Parathyroid adenoma (tissue), 2 donors: ENCODE data around the gene VIPR2.

Experiments
- H2AFZ ChIP-seq: fragments of 300-600 bp; sonication (generic); one replicate; pipeline ENCODE4 v1.7.0; 2017; ENCODE audit warnings: antibody characterized with exemption, mild to moderate bottlenecking
- H3K27ac ChIP-seq: fragments of 300-600 bp; sonication (generic); one replicate; pipeline ENCODE4 v1.7.0; 2017
- H3K27me3 ChIP-seq: fragments of 300-600 bp; sonication (generic); one replicate; pipeline ENCODE4 v1.7.0; 2017; ENCODE audit warnings: low read length; ENCODE audit not compliant: control insufficient read depth, insufficient read depth
- H3K36me3 ChIP-seq: fragments of 300-600 bp; sonication (generic); one replicate; pipeline ENCODE4 v1.7.0; 2017; ENCODE audit warnings: low read length; ENCODE audit not compliant: control insufficient read depth, insufficient read depth
- H3K4me1 ChIP-seq: fragments of 300-600 bp; sonication (generic); one replicate; pipeline ENCODE4 v1.7.0; 2017; ENCODE audit warnings: control low read depth
- H3K4me2 ChIP-seq: fragments of 300-600 bp; sonication (generic); one replicate; pipeline ENCODE4 v1.7.0; 2017; ENCODE audit warnings: low read length
- H3K4me3 ChIP-seq: fragments of 300-600 bp; sonication (generic); one replicate; pipeline ENCODE4 v1.7.0; 2017; ENCODE audit warnings: low read depth, low read length
- H3K79me2 ChIP-seq: fragments of 300-600 bp; sonication (generic); one replicate; pipeline ENCODE4 v1.7.0; 2017; ENCODE audit warnings: control low read depth
- H3K9ac ChIP-seq: fragments of 300-600 bp; sonication (generic); one replicate; pipeline ENCODE4 v1.7.0; 2017; ENCODE audit warnings: mild to moderate bottlenecking
- H3K9me3 ChIP-seq: fragments of 300-600 bp; sonication (generic); one replicate; pipeline ENCODE4 v1.7.0; 2017; ENCODE audit warnings: low read length; ENCODE audit not compliant: control insufficient read depth
- TF ChIP-seq, protein P1 (sequence below): fragments of 300-600 bp; sonication (generic); IDR thresholded peaks from one replicate; pipeline ENCODE4 v1.7.0; 2017; ENCODE audit warnings: antibody characterized with exemption, mild to moderate bottlenecking
- donor health status: primary hyperparathyroidism.

The VIPR2 gene

GRCh38 chr7:159059629-159060028 is 85.0 kb downstream of the VIPR2 start:
- Histone ChIP-seq H3K4me2 (no peak overlapping the region), H3K4me3 (no peak overlapping the region), H3K79me2 (no peaks in the 10 kb centered on the region), H3K9me3 (no peaks in the 10 kb centered on the region), H3K27ac (no peak overlapping the region), H3K27me3 (no peaks in the 10 kb centered on the region), H3K4me1 (no peaks in the 10 kb centered on the region), H2AFZ (no peak overlapping the region), H3K9ac (no peak overlapping the region), H3K36me3 (no peaks in the 10 kb centered on the region)
- TF ChIP-seq, protein P1, sequence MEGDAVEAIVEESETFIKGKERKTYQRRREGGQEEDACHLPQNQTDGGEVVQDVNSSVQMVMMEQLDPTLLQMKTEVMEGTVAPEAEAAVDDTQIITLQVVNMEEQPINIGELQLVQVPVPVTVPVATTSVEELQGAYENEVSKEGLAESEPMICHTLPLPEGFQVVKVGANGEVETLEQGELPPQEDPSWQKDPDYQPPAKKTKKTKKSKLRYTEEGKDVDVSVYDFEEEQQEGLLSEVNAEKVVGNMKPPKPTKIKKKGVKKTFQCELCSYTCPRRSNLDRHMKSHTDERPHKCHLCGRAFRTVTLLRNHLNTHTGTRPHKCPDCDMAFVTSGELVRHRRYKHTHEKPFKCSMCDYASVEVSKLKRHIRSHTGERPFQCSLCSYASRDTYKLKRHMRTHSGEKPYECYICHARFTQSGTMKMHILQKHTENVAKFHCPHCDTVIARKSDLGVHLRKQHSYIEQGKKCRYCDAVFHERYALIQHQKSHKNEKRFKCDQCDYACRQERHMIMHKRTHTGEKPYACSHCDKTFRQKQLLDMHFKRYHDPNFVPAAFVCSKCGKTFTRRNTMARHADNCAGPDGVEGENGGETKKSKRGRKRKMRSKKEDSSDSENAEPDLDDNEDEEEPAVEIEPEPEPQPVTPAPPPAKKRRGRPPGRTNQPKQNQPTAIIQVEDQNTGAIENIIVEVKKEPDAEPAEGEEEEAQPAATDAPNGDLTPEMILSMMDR: no peak

- H3K27ac ChIP-seq: no peak overlapping the region
- H3K9ac ChIP-seq: no peak overlapping the region
- H2AFZ ChIP-seq: no peak overlapping the region
- no peaks in the 10 kb centered on the region for H3K36me3 ChIP-seq
- TF ChIP-seq, protein P1: no peak
- H3K79me2 ChIP-seq: no peaks in the 10 kb centered on the region
- H3K27me3 ChIP-seq: no peaks in the 10 kb centered on the region
- no peaks in the 10 kb centered on the region for H3K4me1 ChIP-seq
- H3K4me3 ChIP-seq: no peak overlapping the region
- no peak overlapping the region for H3K4me2 ChIP-seq
- no peaks in the 10 kb centered on the region for H3K9me3 ChIP-seq
Observed at GRCh38 chr7:159057647-159058046, 87.0 kb downstream of the VIPR2 start.

DNA sequence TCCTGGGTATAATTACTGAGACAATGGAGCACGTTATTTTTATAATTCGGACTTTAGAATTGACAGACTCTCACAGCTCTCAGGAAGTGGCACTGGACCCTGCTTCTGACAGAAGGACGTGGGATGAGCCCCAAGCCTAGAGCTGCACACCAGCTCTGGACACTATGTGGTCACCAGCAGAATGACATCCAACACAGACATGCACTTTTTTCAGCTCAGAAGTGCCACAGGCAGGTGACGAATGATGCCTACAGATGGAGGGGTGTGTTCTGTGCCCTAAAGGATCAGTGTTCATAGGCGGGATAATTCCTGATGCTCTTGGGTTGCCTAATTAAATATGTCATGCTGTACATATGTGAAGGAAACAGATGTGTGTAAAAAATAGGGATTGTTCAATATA is 87.9 kb downstream of the VIPR2 start:
- H3K9ac ChIP-seq: no peak overlapping the region
- no peak overlapping the region for H2AFZ ChIP-seq
- TF ChIP-seq, protein P1: no peak
- H3K9me3 ChIP-seq: no peaks in the 10 kb centered on the region
- H3K4me2 ChIP-seq: no peak overlapping the region
- H3K4me3 ChIP-seq: no peak overlapping the region
- H3K79me2 ChIP-seq: no peaks in the 10 kb centered on the region
- no peaks in the 10 kb centered on the region for H3K36me3 ChIP-seq
- H3K27ac ChIP-seq: no peak overlapping the region
- no peaks in the 10 kb centered on the region for H3K4me1 ChIP-seq
- no peaks in the 10 kb centered on the region for H3K27me3 ChIP-seq

DNA sequence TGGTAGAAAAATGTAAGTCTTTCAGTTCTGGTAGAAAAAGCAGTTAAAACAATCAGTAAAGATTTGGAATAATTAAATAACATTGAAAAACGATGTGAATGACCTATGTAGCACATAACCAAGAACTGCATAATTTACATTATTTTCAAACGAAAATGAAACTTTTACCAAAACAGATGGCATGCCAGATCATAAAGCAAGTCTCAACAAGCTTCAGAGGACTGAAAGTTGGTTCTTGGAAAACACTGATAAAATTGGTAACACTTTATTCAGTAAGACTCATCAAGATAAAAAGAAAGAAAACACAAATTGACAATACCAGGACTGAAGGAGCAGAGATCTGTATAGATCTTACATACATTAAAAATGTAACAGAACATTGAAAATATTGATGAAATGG is 92.8 kb downstream of the VIPR2 start:
- Histone ChIP-seq H3K9ac (no peak overlapping the region), H3K27ac (no peak overlapping the region), H3K36me3 (no peaks in the 10 kb centered on the region), H2AFZ (no peak overlapping the region), H3K4me3 (no peak overlapping the region), H3K4me2 (no peak overlapping the region), H3K9me3 (no peaks in the 10 kb centered on the region), H3K4me1 (no peaks in the 10 kb centered on the region), H3K79me2 (no peaks in the 10 kb centered on the region), H3K27me3 (no peaks in the 10 kb centered on the region)
- TF ChIP-seq, protein P1: no peak

- no peak overlapping the region for H3K4me3 ChIP-seq
- no peaks in the 10 kb centered on the region for H3K27me3 ChIP-seq
- no peak overlapping the region for H2AFZ ChIP-seq
- no peak overlapping the region for H3K27ac ChIP-seq
- H3K4me2 ChIP-seq: no peak overlapping the region
- TF ChIP-seq, protein P1: no peak
- no peak overlapping the region for H3K9ac ChIP-seq
- H3K79me2 ChIP-seq: no peaks in the 10 kb centered on the region
- H3K4me1 ChIP-seq: no peaks in the 10 kb centered on the region
- no peaks in the 10 kb centered on the region for H3K36me3 ChIP-seq
- H3K9me3 ChIP-seq: no peaks in the 10 kb centered on the region
Observed at GRCh38 chr7:159050704-159051103, 94.0 kb downstream of the VIPR2 start.
